Endothelial cell of umbilical vein (primary cell): ENCODE data around the gene DCTD. TPM values are rescaled to one million over a fixed set of nuclear protein-coding genes. Genes with fewer than 3 reads are reported as not detected.

Source experiments
- BruUV-seq: library from RNA; stranded (reverse); fragments of 400-500 nt; replicated peaks from 2 replicates; lab custom pipeline; 2021; lab: Mats Ljungman, UMichigan
- CTCF ChIA-PET: fragments of 300-600, 350-600 bp; sonication (Branson Sonifier 250); formaldehyde crosslinking; loops from one replicate; lab custom pipeline; 2021; ENCODE audit warnings: antibody characterized with exemption, inconsistent platforms; lab: Charles Lee
- POLR2A ChIA-PET: fragments of 300-600, 350-600 bp; sonication (Branson Sonifier 250); formaldehyde crosslinking; loops from one replicate; lab custom pipeline; 2021; ENCODE audit warnings: antibody characterized with exemption, inconsistent platforms; lab: Charles Lee
- DNase-seq: peaks from one replicate; pipeline ENCODE4 v3.0.0-alpha.2; 2011; ENCODE audit warnings: low read depth, low spot score
- FAIRE-seq: peaks from 2 replicates; lab custom pipeline; 2011; peaks lifted over from hg19 to GRCh38; lab: Jason Lieb, UNC
- H2AFZ ChIP-seq: 2 replicates; pipeline ENCODE4 v1.6.0; 2012; ENCODE audit warnings: low read depth, low read length, control low read depth, inconsistent platforms
- H3K27ac ChIP-seq: 2 replicates; pipeline ENCODE4 v1.5.1; 2011; ENCODE audit warnings: low read depth, mild to moderate bottlenecking, control low read depth, low read length, moderate library complexity; ENCODE audit not compliant: insufficient read depth
- H3K27me3 ChIP-seq, 2 experiments: 2 replicates each; pipeline versions ENCODE4 v1.6.0 to v1.6.1; 2011; ENCODE audit warnings: low read length in 2 of 2, mixed read lengths in 1 of 2; ENCODE audit not compliant: control insufficient read depth in 2 of 2, insufficient read depth in 2 of 2
- H3K36me3 ChIP-seq, 2 experiments: 2 replicates in 1 of 2; 3 replicates in 1 of 2; pipeline ENCODE4 v1.5.1; 2011; ENCODE audit warnings: low read length in 2 of 2, mild to moderate bottlenecking in 1 of 2, moderate library complexity in 1 of 2; ENCODE audit not compliant: control insufficient read depth in 2 of 2, insufficient read depth in 2 of 2; ENCODE audit errors: extremely low read depth in 1 of 2
- H3K4me1 ChIP-seq: 3 replicates; pipeline ENCODE4 v1.5.1; 2011; ENCODE audit warnings: mild to moderate bottlenecking, low read length; ENCODE audit not compliant: control insufficient read depth, insufficient read depth; ENCODE audit errors: extremely low read depth
- H3K4me2 ChIP-seq: 2 replicates; pipeline ENCODE4 v1.6.1; 2011; ENCODE audit warnings: low read length, control low read depth, mixed read lengths; ENCODE audit not compliant: insufficient read depth
- H3K4me3 ChIP-seq, 3 experiments: fragments of 200-600 bp in 1 of 3; sonication (generic), shearing (Covaris generic) in 1 of 3; replicated peaks in 1 of 3; 2 replicates each; pipeline ENCODE4 v1.5.1; 2011 to 2016; ENCODE audit warnings: control low read depth in 3 of 3, low read length in 3 of 3, mild to moderate bottlenecking in 2 of 3, inconsistent platforms in 1 of 3, low read depth in 1 of 3, moderate library complexity in 1 of 3; ENCODE audit not compliant: insufficient read depth in 1 of 3
- H3K79me2 ChIP-seq: 2 replicates; pipeline ENCODE4 v1.6.0; 2012; ENCODE audit warnings: low read length, inconsistent platforms; ENCODE audit not compliant: control insufficient read depth, insufficient read depth
- H3K9ac ChIP-seq: replicated peaks from 2 replicates; pipeline ENCODE3; 2011; ENCODE audit warnings: low read length, control low read depth; ENCODE audit not compliant: insufficient read depth; ENCODE audit errors: extremely low read depth
- H3K9me1 ChIP-seq: replicated peaks from 3 replicates; pipeline ENCODE4 v1.6.0; 2011; ENCODE audit warnings: mild to moderate bottlenecking, low read length; ENCODE audit not compliant: control insufficient read depth, insufficient read depth; ENCODE audit errors: extremely low read depth
- H3K9me3 ChIP-seq: replicated peaks from 2 replicates; pipeline ENCODE4 v1.5.1; 2012; ENCODE audit warnings: low read length, inconsistent platforms; ENCODE audit not compliant: control insufficient read depth, insufficient read depth
- H4K20me1 ChIP-seq: replicated peaks from 2 replicates; pipeline ENCODE3; 2011; ENCODE audit warnings: mild to moderate bottlenecking, low read length; ENCODE audit not compliant: control insufficient read depth, insufficient read depth; ENCODE audit errors: extremely low read depth
- EZH2 ChIP-seq: IDR thresholded peaks from 2 replicates; pipeline ENCODE4 v1.6.1; 2012; ENCODE audit warnings: borderline replicate concordance, low read depth, mild to moderate bottlenecking, moderate library complexity, low read length, inconsistent platforms; ENCODE audit not compliant: severe bottlenecking
- FOS ChIP-seq: IDR thresholded peaks from 2 replicates; pipeline ENCODE4 v1.6.1; 2011; ENCODE audit warnings: mild to moderate bottlenecking, low read length, moderate library complexity, borderline replicate concordance; ENCODE audit not compliant: insufficient read depth
- GATA2 ChIP-seq: IDR thresholded peaks from 2 replicates; pipeline ENCODE4 v1.7.0; 2011; ENCODE audit warnings: low read depth, mild to moderate bottlenecking, moderate library complexity, mixed read lengths, low read length; ENCODE audit not compliant: insufficient read length, insufficient read depth
- JUN ChIP-seq: IDR thresholded peaks from 2 replicates; pipeline ENCODE4 v1.6.1; 2011; ENCODE audit warnings: borderline replicate concordance, low read depth; ENCODE audit not compliant: insufficient read length, insufficient read depth
- MYC ChIP-seq: IDR thresholded peaks from one replicate; pipeline ENCODE4 v1.6.1; 2011; ENCODE audit warnings: mild to moderate bottlenecking, low read depth, low read length
- POLR2A ChIP-seq: IDR thresholded peaks from 2 replicates; pipeline ENCODE4 v1.6.1; 2012; ENCODE audit warnings: low read depth, mild to moderate bottlenecking, control low read depth, low read length
- POLR2AphosphoS5 ChIP-seq: IDR thresholded peaks from 2 replicates; pipeline ENCODE4 v1.6.1; 2012; ENCODE audit warnings: low read depth, mild to moderate bottlenecking, control low read depth, low read length, moderate library complexity; ENCODE audit not compliant: insufficient read depth
- dilution Hi-C: fragments of 300-500 bp; cut with MboI; formaldehyde crosslinking; loops from one replicate; pipeline ENCODE4 v1.15.0; 2019; ENCODE audit warnings: low sequenced_read_pairs; ENCODE audit not compliant: extremely low pct_ligation_motif_present
- intact Hi-C: fragments of 100-400 bp; cut with micrococcal nuclease; formaldehyde crosslinking; loops from one replicate; pipeline ENCODE4 v1.10.0; 2022
- polyA plus RNA-seq, 4 experiments: library from polyadenylated mRNA; depleted of rRNA in 3 of 4; stranded (reverse) in 3 of 4; unstranded in 1 of 4; fragments of >200 nt; gene quantifications; 2 replicates each; pipeline versions ENCODE4 v1.2.1 to v1.2.3, GENCODE V29; 2011 to 2012; ENCODE audit warnings: missing spikeins in 1 of 4
- total RNA-seq: library from RNA; stranded (reverse); gene quantifications from 2 replicates; pipeline ENCODE4 v1.2.3, GENCODE V29; 2021
- TF ChIP-seq, protein P1 (sequence below), 2 donors: IDR thresholded peaks; 1 replicate in 1 of 2; 2 replicates in 1 of 2; pipeline ENCODE4 v1.5.1; 2011; ENCODE audit warnings: low read length in 2 of 2, mild to moderate bottlenecking in 2 of 2, moderate library complexity in 2 of 2, control low read depth in 1 of 2, inconsistent platforms in 1 of 2, low read depth in 1 of 2; ENCODE audit not compliant: insufficient read depth in 1 of 2; ENCODE audit errors: extremely low read depth in 1 of 2
- TF ChIP-seq, protein P2 (sequence below): IDR thresholded peaks from 2 replicates; pipeline ENCODE4 v1.6.1; 2011; ENCODE audit not compliant: insufficient read depth, insufficient read length

Gene DCTD
- total and polyA plus RNA-seq, 2 donors (not counting 3 experiments of a cell fraction or from before 2014, with no cell fraction given) = 105 to 111 TPM

DNA sequence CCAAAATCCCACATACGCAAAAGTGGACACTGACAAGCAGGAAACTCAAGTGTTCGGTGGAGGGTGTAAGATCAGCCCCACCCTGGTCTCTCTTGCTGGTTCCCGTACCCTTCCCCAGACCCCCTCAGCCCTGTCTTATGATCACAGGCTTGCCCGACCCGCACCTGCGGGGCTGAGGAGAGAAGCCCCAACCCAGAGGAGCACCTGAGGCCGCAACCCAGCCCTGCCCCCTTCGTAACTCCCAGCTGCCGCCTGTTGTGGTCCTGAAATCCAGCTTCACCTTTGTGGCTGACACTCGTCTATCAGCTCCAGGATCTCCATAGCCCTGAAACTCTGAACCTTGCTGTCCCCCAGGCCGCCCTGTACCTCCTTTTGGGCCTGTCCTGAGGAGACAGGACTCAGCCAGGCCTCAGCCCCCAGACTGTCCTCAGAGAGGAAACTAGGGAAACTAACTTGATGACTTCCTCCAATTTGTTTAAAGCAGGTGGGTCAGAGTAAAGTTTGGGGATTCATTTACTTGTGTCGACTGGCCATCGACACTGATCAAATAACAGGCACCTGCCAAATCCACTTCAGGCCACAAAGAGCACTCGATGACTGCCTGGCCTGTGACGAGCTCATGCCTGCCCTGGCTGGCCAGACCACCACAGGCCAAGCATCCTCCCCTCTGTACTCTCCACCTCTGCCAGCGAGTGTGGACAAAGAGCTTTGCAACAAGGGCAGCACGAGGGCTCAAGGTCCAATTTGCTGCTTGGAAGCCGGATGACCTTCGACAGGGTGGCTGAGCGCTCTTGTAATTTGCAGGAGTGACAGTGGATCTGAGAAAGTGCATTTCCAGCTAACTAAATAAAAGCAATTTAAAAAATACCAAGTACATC, 19.3 kb downstream of the DCTD start:
- no peak overlapping the region for H2AFZ ChIP-seq
- H3K9ac ChIP-seq = no peak overlapping the region
- intact Hi-C loops = no loop called here
- TF ChIP-seq MYC (no peak), JUN (no peak), POLR2AphosphoS5 (no peak), FOS (no peak), POLR2A (no peak), GATA2 (no peak), EZH2 (no peak)
- TF ChIP-seq, protein P1, sequence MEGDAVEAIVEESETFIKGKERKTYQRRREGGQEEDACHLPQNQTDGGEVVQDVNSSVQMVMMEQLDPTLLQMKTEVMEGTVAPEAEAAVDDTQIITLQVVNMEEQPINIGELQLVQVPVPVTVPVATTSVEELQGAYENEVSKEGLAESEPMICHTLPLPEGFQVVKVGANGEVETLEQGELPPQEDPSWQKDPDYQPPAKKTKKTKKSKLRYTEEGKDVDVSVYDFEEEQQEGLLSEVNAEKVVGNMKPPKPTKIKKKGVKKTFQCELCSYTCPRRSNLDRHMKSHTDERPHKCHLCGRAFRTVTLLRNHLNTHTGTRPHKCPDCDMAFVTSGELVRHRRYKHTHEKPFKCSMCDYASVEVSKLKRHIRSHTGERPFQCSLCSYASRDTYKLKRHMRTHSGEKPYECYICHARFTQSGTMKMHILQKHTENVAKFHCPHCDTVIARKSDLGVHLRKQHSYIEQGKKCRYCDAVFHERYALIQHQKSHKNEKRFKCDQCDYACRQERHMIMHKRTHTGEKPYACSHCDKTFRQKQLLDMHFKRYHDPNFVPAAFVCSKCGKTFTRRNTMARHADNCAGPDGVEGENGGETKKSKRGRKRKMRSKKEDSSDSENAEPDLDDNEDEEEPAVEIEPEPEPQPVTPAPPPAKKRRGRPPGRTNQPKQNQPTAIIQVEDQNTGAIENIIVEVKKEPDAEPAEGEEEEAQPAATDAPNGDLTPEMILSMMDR (IDR thresholded peaks at IDR 0.05; ENCODE audit: extremely low read depth in 1 of 2, insufficient read depth in 1 of 2, low read depth in 1 of 2, low read length in 2 of 2) = no peak
- TF ChIP-seq, protein P2, sequence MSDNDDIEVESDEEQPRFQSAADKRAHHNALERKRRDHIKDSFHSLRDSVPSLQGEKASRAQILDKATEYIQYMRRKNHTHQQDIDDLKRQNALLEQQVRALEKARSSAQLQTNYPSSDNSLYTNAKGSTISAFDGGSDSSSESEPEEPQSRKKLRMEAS = no peak
- BruUV-seq = no TSS peak
- H3K9me1 ChIP-seq = no peaks in the 10 kb centered on the region
- no peak overlapping the region for H3K4me2 ChIP-seq
- H3K27me3 ChIP-seq = no peaks in the 10 kb centered on the region
- no peaks in the 10 kb centered on the region for H3K79me2 ChIP-seq
- ChIA-PET CTCF (interaction anchor here (1.1 kb wide), 1 partner anchor 10 kb away, joined by 3 read pairs; no protein-coding TSS in a partner anchor), POLR2A (no interaction called here)
- no peak overlapping the region for H3K27ac ChIP-seq
- dilution Hi-C loops = no loop called here
- no peaks in the 10 kb centered on the region for H3K9me3 ChIP-seq
- no peak overlapping the region for H3K4me3 ChIP-seq
- no peak for FAIRE-seq
- H3K4me1 ChIP-seq = no peaks in the 10 kb centered on the region
- H3K36me3 ChIP-seq = peaks cover 7 to 32% of the 10 kb centered on the region in 2 experiments
- no peak for DNase-seq
- H4K20me1 ChIP-seq = no peaks in the 10 kb centered on the region
